COLO829 (cell line): Measurements from ENCODE around the gene ALPK1.
"Not testable (repeated sequence)": the region's sequence is repeated elsewhere in the genome, so short reads cannot be mapped to it uniquely, and the experiment has no call there.

Experiments used
- DNase-seq: peaks from one replicate; pipeline ENCODE4 v3.0.0; 2012; ENCODE audit warnings: low spot score

ALPK1 gene

DNA sequence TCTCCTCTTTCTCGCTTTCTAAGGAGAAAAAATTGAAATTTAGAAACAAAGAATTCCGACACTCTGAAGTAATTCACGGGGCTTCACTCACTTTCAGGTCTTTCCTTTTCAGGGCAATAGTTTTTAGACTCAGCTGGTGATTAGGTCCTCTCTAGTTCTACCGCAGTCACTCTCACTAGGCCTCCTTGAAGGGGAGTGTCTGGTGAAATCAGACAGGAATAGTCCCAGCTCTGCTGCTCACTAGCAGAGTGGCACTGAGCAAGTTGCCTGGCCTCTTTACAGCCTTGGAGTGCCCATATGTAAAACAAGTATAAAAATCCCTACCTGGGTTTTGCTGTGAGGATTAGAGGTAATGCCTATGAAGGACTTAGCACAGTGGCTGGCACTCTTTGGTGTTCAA lies 154.7 kb downstream of the ALPK1 start:
- no peak for DNase-seq

DNA sequence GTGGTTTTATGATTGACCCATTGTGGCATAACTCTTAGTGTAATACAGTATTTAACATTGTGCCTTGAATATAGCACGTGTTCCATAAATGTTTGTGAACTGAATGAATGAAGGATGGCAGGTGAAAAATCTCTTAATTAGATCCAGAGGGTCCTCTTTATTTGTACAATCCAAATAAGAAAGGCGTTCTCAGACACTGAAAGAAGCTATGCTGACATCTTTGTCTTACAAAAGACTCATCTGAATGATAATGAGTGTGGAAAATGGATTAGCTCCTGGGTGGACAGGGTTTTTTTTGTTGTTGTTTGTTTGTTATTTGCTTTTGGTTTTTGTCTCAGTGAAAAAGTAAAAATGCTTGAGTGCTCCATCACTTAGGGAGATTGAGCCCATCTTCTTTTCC lies 156.2 kb downstream of the ALPK1 start:
- DNase-seq = no peak

DNA sequence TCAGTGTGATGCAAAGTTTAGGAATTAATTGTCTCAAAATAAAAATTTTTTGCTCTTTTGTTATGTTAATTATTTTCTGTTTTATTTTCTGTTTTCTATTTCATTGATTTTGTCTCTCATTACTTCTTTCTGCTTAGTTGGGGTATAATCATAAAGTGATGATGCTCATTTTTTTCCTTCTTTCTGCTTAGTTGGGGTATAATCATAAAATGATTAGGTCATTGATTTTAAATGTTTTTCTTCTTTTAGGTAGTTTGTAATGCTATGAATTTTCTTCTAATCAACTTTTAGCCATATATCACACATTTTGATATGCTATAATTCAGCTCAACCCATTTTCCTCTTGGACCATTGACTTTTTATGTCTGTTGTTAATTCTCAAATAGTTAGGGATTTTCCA lies 175.1 kb downstream of the ALPK1 start:
- no peak for DNase-seq

DNA sequence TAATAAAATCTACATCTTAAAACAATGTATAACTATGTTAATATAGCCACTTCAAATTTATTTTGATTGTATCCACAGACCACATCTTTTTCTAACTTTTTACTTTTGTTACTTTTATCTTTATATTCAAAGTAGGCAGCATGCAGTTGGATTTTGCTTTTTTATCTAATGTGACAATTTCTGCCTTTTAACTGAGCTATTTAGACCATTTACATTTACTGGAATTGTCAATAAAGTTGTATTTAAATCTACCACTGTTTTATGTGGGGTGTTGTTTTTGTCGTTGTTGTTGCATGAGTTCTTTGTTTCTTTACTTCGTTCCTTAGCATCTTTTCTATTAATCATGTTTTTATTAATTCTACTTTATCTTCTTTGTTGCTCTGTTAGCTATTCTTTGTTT lies 176.8 kb downstream of the ALPK1 start:
- no peak for DNase-seq

DNA sequence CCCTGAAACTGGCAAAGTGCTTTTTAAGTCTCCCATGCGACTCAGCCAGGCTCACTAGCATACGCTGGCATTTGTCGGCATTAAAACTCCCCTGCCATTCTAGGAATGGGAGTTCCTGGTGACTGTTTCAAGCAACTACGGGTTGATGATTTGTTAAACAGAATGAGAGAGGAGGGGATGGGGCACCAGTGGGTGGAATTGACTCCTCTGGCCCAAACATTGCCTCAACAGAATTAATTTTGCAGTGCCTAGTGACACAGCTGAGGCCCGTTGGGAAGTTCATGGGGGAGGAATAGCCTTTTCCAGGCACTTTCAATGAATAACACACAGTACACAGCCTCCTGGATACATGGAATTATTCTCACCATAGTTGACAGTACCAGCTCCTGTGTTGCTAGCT lies 188.8 kb downstream of the ALPK1 start:
- no peak for DNase-seq

DNA sequence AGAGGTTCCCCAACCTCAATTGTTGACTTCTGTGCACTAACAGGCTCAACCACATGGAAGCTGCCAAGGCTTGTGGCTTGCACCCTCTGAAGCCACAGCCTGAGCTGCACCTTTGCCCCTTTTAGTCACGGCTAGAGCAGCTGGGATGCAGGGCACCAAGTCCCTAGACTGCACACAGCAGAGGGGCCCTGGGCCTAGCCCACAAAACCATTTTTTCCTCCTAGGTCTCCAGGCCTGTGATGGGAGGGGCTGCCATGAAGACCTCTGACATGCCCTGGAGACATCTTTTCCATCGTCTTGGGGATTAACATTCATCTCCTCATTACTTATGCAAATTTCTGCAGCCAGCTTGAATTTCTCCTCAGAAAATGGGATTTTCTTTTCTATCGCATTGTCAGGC lies 193.6 kb downstream of the ALPK1 start:
- DNase-seq = not testable (repeated sequence)
